HG02840 (cell line): Measurements from ENCODE around the gene DPH1.
"Not testable (repeated sequence)": the region's sequence is repeated elsewhere in the genome, so short reads cannot be mapped to it uniquely, and the experiment has no call there.

Source experiments
- ATAC-seq: cut with Tn5 transposase; IDR thresholded peaks from one replicate; pipeline ENCODE4 v1.9.1; 2021; ENCODE audit warnings: mild to moderate bottlenecking, moderate library complexity, moderate number of reproducible peaks; ENCODE audit not compliant: unreplicated experiment, low FRiP score

The DPH1 gene

GRCh38 chr17:2004435-2004952 is 25.5 kb upstream of the DPH1 start:
- ATAC-seq = no peak

GRCh38 chr17:2008332-2009126 is 21.4 kb upstream of the DPH1 start:
- no peak for ATAC-seq

- ATAC-seq = no peak
These were observed 20.2 kb upstream of the DPH1 start for GRCh38 chr17:2009737-2010136.

GRCh38 chr17:2011411-2012371 is 18.3 kb upstream of the DPH1 start:
- no peak for ATAC-seq

- ATAC-seq = no peak
These were observed 17.5 kb upstream of the DPH1 start for GRCh38 chr17:2012499-2012898.

GRCh38 chr17:2013220-2013993 is 16.5 kb upstream of the DPH1 start:
- ATAC-seq = not testable (repeated sequence)

- ATAC-seq = no peak
These were observed 16.0 kb upstream of the DPH1 start for GRCh38 chr17:2013994-2014317.

GRCh38 chr17:2015314-2015713 is 14.6 kb upstream of the DPH1 start:
- no peak for ATAC-seq

GRCh38 chr17:2016494-2016893 is 13.5 kb upstream of the DPH1 start:
- ATAC-seq = no peak

- no peak for ATAC-seq
These were observed 12.5 kb upstream of the DPH1 start for GRCh38 chr17:2017274-2017941.

GRCh38 chr17:2018716-2019510 is 11.0 kb upstream of the DPH1 start:
- ATAC-seq = no peak

GRCh38 chr17:2019723-2020122 is 10.2 kb upstream of the DPH1 start:
- no peak for ATAC-seq

- ATAC-seq = no peak
These were observed 9.2 kb upstream of the DPH1 start for GRCh38 chr17:2020721-2021120.

- ATAC-seq = no peak
These were observed 7.2 kb upstream of the DPH1 start for GRCh38 chr17:2022647-2023240.

GRCh38 chr17:2023256-2023655 is 6.7 kb upstream of the DPH1 start:
- ATAC-seq = no peak

GRCh38 chr17:2023692-2024571 is 6.0 kb upstream of the DPH1 start:
- no peak for ATAC-seq

GRCh38 chr17:2024572-2025219 is 5.3 kb upstream of the DPH1 start:
- ATAC-seq = no peak
